Mucosa of gallbladder (tissue), 1 donor: Measurements from ENCODE around the gene RPL6. TPM values are rescaled to one million over a fixed set of nuclear protein-coding genes. Genes with fewer than 3 reads are reported as not detected.
"Not testable (repeated sequence)": the region's sequence is repeated elsewhere in the genome, so short reads cannot be mapped to it uniquely, and the experiment has no call there.

Source experiments
- DNase-seq: peaks from one replicate; pipeline ENCODE4 v3.0.0-alpha.2; 2020; ENCODE audit warnings: low spot score
- total RNA-seq: library from RNA; stranded (reverse); gene quantifications from one replicate; pipeline ENCODE4 v1.2.1, GENCODE V29; 2021
- donor health status: DM: no; HTN: no; CAD: no.

RPL6 gene
- total RNA-seq = 769 TPM

DNA sequence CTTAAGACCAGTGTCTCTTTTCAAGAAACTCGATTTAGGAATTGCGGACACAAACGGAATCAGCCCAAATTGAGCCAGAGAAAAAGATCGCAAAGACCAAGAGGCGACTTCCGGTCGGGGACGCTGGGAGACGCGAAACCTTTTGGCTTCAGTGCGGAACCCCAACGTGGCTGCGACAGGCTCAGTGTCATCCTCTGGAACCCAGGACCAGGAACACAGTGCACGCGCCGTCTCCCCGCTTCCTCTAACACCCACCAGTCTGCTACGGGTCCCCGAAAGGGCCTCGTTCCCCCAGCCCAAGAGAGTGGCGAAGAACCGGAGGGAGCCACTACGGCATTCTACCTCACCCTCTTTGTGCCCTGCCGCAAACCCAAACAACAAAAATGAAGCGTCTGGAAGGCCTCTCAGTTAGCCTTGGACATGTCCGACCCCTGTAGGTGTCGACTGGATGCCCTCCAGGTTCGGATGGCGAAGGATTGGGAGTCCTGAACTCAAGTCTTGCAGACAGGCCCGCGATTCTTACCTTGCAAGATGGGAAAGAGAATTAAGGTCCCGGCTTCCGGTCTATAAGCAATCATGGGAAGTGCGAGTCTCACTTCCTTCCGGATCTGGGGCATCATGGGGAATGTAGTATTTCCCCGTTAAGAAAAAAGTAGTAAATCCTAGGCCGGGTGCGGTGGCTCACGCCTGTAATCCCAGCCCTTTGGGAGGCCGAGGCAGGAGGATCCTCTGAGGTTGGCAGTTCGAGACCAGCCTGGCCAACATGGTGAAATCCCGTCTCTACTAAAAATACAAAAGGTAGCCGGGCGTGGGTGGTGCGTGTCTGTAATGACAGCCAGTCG is at the start of gene RPL6:
TSS of gene RPL6 (minus strand) at position 542 of the 842 bp plus-strand sequence. CDS start 949 bp downstream, outside the sequence.
- peak; percentile 90 for DNase-seq

DNA sequence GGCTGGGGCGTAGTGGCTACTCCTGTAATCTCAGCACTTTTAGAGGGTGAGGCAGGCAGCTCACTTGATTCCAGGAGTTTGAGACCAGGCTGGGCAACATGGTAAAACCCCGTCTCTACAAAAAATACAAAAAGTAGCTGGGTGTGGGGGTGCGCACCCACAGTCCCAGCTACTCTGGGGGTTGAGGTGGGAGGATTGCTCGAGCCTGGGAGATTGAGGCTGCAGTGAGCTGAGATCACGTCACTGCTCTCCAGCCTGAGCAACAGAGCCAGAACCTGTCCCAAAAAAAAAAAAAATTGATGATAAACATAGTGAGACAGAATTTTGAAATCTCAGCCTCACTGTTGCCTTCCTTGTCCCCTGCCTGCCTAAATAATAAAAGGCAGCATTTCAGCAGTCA is 49.3 kb upstream of the RPL6 start:
- DNase-seq = no peak

DNA sequence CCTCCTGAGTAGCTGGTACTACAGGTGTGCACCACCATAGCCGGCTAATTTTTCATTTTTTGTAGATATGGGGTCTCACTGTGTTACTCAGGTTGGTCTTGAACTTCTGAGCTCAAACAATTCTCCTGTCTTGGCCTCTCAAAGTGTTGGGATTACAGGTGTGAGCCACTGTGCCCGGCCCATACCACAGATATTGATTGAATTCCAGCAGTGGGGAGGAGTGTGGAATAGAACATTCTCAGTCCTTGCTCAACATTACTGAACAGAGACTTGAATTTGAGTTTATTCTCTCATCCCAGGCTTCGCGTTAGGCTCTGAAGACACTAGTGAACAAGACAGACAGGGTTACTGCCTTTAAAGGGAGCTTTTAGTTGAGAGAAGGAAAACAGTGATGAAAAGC is 48.9 kb upstream of the RPL6 start:
- DNase-seq = no peak

DNA sequence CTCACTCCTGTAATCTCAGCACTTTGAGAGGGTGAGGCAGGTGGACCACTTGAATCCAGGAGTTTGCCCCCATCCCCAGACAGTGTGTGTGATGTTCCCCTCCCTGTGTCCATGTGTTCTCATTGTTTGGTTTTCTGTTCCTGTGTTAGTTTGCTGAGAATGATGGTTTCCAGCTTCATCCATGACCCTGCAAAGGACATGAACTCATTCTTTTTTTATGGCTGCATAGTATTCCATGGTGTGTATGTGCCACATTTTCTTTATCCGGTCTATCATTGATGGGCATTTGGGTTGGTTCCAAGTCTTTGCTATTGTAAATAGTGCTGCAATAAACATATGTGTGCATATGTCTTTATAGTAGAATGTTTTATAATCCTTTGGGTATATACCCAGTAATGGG is 47.7 kb upstream of the RPL6 start:
- not testable (repeated sequence) for DNase-seq

DNA sequence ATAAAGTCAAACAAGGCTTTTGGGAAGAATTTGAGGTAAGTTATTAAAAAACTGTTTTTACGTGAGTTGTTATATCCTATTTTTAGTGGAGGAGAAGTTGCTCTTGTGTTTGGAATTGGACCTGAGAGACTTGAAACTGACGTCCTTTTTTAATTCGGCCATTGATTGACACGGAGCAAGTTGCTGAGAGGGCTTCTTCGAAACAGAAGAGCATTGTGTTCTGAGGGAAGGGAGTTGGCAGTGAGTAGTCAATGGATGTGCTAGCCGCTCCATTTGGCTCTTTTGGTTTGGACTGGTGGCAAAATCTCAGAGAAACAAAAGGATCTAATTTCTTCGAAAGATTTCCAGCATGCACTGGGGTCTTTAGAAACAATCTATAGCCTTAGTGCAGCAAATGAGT is 46.6 kb upstream of the RPL6 start:
- no peak for DNase-seq

DNA sequence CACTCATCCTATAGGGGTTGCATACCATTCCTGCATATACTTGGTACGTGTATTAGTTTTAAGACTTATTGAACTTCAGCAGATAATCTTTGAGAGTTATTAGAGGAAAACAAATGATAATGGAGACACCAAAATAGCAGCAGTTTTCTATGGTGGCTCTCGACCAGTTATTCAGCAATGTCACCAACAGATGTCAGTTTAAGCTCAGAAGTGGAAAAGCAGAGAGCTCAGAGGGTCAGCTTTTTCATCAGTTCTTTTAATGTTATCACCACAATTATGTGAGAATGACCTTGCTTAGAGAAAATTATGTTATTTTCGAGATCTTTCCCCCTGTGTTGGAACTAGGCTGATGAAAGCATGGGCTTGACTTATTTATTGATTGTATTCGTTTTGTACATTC is 41.3 kb upstream of the RPL6 start:
- DNase-seq = no peak

DNA sequence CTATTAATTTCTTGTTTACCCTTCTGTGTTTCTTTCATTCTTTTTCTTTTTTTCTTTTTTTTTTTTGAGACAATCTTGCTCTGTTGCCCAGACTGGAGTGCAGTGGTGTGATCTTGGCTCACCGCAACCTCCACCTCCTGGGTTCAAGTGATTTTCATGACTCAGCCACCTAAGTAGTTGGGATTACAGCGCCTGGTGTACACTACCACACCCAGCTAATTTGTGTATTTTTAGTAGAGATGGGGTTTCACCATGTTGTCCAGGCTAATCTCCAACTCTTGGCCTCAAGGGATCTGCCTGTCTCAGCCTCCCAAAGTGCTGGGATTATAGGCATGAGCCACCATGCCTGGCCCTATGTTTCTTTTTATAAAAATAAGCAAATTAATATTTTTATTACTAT is 38.8 kb upstream of the RPL6 start:
- DNase-seq = not testable (repeated sequence)

DNA sequence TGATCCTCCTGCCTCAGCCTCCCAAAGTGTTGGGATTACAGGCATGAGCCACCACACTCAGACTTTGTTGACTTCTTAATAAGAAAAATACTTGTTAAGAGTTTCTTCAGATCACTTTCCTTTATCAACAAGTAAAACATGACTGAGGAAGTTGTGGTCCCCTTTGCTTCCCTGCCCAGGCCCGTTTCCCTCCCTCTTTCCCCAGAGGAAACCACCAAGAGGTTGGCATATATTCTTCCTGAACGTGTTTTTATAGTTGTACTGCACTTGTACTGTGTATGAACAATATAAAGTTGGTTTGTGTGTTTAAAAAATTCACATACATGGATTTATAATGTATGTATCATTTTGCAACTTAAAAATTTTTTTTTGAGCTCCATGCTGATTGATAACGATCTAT is 37.7 kb upstream of the RPL6 start:
- no peak for DNase-seq

DNA sequence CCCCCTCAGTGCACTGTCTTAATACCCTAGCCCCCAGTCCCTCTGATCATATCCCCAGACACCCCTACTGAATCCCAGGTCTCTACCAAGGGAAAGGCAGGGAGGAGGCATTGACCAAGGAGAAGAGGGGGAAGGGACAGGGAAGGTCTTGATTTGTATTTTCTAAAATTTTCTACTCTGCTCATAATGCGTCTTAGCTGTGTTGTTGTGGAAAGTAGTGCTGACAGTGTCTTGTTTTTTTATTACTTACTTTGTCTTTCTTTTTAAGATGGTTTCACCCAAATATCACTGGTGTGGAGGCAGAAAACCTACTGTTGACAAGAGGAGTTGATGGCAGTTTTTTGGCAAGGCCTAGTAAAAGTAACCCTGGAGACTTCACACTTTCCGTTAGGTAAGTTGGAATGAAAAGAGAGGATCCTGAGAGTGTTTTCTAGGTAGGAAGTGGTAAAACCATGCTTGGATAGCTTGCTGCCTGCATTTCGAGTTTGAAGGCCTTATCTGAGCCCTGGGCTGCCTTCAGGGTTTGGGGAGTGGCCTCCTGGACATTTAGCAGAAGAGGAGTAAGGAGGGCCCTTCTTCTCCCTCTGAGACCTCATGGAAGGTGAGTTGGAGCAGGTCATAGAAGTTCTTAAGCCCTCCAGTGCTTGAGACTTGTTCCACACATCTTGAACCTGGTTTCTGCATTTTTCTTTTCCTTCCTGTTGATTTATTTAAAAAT is 36.8 kb upstream of the RPL6 start:
- DNase-seq = no peak

DNA sequence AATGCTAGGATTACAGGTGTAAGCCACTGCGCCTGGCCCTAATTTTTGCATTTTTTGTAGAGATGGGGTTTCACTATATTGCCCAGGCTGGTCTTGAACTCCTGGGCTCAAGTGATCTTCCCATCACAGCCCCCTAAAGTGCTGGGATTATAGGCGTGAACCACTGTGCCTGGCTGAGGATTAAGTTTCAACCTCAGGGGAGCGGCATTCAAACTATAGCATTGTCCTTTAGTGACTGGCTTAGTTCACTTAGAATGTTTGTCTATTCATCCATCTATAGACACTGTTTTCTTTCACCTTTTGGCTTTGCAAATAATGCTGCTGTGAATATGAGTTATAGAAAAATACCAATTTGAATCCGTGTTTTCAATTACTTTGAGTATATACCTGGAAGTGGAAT is 34.5 kb upstream of the RPL6 start:
- no peak for DNase-seq

DNA sequence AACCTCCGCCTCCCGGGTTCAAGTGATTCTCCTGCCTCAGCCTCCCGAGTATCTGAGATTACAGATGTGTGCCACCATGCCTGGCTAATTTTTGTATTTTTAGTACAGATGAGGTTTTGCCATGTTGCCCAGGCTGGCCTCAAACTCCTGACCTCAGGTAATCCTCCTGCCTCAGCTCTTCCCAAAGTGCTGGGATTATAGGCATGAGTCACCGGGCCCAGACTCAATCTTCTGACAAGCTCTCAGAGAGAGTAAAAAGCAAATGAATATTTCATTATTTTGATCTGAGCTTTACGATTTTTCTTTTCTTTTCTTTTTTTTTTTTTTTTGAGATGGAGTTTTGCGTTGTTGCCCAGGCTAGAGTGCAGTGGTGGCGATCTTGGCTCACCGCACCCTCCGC is 31.2 kb upstream of the RPL6 start:
- DNase-seq = not testable (repeated sequence)

DNA sequence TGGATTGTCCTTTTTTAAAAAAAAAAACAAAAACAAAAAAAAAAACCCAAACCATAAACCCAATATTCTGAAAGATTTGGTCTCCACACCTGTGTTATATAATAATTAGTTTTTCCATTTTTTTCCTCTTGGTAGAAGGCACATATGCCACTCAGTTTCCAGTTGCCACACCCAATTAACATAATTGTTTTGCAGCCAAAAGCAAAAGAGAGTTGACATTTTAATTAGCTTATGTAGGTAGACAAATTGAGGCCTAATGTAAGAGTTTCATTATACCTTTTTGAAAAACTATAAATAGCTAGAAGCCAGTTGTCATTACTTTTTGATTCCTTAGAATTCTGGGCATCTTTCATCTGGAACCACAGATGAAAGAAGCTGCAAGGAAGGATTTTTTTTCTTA is 30.4 kb upstream of the RPL6 start:
- DNase-seq = no peak

DNA sequence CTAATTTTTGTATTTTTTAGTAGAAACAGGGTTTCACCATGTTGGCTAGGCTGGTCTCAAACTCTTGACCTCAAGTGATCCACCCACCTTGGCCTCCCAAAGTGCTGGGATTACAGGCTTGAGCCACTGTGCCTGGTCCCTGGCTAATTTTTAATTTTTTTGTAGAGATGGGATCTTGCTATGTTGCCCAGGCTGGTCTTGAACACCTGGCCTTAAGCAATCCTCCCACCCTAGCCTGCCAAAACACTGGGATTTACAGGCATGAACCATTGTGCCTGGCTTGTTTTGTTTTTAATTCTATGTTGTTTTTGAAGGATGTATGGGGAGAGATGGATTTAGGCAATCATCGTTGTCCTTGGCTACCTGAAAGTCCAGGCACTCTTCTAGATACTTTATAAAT is 29.2 kb upstream of the RPL6 start:
- DNase-seq = not testable (repeated sequence)

DNA sequence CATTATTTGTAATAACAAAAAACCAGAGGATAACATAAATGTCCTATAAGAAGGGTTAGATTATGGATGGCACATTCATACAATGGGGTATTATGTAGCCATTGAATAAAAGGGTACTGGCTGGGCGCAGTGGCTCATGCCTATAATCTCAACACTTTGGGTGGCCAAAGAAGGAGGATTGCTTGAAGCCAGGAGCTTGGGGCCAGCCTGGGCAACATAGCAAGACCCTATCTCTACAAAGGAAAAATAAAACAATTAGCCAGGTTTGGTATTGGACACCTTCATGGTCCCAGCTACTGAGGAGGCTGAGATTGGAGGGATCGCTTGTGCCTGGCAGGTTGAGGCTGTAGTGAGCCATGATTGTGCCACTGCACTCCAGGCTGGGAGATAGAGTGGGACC is 24.1 kb upstream of the RPL6 start:
- DNase-seq = no peak

DNA sequence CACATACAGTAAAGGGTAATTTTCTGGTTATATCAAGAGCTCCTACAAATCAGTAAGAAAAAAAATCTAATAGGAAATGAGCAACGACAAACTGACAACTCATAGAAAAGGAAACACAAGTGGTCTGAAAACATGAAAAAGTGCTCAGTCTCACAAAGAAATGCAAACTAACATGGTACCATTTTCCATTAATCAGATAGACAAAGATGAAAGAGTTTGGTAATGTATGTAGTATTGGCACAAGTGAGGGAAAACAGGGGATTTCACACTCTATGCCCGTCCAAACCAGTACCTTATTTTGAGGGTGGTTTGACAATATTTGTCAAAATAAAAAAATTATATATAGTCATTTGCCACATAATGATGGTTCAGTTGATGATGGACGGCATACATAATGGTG is 22.6 kb upstream of the RPL6 start:
- DNase-seq = no peak

DNA sequence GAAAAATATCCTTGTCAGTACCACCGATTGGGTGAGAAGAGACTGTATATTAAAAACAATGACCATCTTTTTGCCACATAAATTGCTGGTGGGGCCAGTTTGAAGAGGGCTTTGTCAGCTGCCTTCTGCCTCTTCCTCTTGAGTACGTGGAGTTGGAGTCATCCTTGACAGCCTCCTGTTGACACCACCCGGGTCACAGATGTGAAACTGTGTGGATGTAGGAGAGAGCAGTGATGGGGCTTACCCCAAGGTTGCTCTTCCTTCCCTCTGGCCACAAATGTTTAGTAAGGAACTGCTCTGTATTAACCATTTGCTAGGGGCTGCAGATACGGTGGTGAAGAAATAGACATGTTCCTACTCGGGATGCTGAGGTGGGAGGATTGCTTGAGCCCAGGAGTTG is 21.5 kb upstream of the RPL6 start:
- no peak for DNase-seq

DNA sequence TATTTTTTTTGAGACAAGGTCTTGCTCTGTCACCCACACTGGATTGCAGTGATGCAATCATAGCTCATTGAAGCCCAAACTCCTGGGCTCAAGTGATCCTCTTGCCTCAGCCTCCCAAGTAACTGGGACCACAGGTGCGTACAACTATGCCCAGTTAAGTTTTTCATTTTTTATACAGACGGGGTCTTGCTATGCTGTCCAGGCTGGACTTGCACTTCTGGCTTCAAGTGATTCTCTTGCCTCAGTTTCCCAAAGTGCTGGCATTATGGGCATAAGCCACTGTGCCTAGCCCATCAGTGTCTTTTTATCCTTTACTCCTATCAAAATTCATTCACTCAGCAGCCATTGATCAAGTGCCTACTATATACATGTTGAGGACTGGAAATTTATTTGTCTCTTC is 18.4 kb upstream of the RPL6 start:
- DNase-seq = no peak

DNA sequence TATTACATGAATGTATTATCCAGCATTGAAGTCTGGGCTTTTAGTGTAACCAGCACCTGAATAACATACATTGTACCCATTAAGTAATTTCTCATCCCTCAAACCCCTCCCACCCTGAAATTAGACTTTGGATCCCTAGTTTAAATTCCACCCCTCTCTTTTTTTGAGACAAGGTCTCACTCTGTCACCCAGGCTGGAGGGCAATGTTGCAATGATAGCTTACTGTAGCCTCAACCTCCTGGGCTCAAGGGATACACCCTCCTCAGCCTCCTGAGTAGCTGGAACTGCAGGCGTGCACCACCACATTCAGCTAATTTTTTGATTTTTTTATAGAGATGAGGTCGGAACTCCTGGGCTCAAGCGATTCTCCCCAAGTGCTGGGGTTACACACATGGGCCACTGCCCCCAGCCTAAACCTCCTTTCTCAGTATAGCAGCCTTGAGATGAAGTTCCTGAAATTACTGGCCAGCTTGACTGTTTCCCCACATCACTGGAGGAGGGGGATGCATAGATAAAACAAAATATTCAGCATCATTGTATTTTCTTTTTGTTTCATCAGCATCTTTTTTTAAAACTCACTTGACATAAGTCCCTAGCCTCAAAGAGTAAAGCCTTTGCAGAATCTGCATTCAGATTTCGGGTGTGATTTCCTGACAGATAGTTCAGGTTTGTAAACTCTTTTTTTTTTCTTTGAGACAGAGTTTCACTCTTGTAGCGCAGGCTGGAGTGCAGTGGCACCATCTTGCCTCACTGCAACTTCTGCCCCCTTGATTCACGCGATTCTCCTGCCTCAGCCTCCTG is 16.4 kb upstream of the RPL6 start:
- no peak for DNase-seq

DNA sequence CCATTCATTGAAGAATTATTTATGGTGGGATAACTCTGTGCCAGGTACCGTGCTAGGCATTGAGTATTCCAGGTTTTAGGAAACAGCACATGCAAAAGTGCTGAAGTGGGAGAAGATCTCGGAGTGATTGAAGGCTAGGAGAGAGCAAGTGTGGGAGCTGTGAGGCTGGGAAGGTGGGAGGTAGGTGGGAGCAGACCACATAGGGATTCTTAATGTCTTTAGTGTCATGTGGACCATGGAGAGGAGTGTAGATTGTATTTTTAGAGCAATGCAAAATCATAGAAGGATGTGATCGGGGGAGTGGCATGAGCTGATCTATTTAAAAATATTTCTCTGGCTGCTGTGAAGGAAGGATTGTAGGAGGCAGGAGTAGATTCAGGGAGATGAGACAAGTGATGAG is 14.7 kb upstream of the RPL6 start:
- DNase-seq = no peak

DNA sequence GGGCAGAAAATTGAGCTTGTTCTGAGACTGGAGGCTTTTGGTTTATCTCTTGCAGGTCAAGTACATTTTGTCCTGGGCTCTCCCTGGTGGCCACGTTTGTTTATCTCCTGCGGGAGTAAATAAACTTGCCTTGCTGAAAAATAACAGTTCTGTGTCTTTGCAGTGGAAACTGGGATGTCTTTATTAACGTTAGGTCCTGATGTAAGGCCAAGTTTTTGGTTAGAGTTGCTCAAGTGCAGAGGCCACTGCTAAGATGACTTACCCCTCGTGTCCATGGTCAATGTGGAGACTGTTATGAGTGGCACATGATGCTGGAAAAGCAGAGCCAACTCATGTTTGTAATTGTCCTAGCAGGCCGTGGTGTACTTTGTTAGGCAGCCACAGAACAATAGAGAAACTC is 13.1 kb upstream of the RPL6 start:
- peak; percentile 11 for DNase-seq

DNA sequence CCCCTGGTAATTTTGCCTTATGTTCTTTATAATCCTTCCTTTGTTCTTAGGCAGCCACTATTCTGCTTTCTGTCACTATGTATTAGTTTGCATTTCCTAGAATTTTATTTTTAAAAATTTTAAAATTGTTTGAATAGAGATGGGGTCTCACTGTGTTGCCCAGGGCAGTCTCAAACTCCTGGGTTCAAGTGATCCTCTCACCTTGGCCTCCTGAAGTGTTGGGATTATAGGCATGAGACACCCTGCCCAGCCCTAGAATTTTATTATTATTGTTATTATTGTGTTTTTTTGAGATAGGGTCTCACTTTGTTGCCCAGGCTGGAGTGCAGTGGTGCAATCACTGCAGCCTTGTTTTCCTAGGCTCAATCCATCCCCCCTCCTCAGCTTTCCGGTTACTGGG is 12.0 kb upstream of the RPL6 start:
- no peak for DNase-seq

DNA sequence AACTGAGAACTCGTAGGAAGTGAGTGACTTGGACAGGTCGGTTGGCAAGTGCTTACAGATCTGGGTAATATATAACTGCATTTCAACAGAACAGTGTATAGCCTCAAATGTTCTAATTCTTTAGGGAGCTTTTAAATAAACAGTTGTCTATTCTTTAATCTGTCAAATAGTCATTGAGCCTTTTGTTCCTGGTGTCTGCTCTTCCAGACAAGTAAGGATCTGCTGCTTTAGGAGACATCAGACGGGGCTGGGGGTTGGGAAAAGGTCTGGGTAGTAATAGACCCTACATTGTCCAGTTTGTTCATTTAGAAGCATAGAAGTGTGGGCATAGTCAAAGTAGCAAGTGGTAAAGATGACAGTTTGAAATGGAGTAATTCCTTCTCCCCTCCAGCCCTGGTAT is 11.3 kb upstream of the RPL6 start:
- DNase-seq = no peak
